IPS-11a (cell line): Measurements from ENCODE around the gene FABP7.

Experiments
- H3K4me3 ChIP-seq: one replicate; pipeline ENCODE4 v1.5.1; 2013; ENCODE audit warnings: low read depth, low read length, control low read depth

The FABP7 gene

DNA sequence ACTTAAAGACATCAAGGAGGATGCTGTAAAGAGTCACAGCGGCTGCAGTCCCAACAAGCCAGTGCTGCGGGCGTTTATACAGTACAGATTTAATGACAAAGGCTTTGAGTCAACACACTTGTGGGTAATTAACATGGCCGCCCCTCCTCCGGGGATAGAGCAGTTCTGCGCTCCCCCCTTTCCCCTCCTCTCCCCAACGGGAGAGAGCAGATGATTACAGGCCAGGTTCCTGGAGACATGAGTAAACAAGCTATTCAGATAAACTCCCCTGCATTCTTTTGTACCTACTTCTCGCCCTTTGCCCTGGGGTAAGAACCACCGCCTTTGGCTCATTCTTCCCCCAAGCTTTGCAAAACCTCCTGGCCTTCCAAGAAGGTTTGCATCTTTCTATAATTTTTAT, 23.6 kb upstream of the FABP7 start:
- no peak overlapping the region for H3K4me3 ChIP-seq

DNA sequence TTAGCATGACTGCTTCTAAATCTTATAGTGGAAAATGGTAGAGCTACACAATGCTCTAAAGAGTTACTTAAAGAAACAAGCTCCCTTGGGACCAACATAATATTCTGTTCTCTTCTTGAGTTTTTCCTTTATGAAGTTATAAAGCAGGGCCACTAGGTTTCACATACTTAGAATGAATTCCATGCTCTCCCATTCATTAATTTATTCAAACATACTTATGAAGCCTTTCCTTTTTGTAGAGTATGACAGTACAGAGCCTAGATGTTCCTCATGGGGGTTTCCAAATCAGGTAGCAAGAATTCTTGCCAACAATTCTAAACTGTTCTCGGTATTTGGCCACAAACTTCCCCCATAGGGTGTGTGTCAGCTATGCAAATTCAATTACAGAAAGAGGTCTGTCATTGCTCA, 20.6 kb upstream of the FABP7 start:
- H3K4me3 ChIP-seq: no peak overlapping the region

DNA sequence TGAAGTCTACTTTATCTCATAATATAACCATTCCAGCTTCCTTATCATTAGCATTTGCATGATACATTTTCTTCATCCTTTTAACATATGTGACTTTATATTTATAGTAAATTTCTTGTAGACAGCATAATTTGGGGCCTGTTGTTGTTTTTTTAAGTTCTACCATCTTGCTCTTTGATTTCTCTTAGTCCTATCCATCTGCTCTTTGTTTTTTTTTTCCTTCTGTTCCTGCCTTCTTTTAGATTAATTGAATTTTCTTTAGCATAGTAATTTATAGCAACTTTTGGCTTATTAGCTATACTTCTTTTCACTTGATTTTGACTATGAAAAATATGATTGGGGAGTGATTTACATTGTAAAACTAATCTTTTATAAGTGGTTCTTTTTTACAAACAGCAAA, 19.2 kb upstream of the FABP7 start:
- no peak overlapping the region for H3K4me3 ChIP-seq

DNA sequence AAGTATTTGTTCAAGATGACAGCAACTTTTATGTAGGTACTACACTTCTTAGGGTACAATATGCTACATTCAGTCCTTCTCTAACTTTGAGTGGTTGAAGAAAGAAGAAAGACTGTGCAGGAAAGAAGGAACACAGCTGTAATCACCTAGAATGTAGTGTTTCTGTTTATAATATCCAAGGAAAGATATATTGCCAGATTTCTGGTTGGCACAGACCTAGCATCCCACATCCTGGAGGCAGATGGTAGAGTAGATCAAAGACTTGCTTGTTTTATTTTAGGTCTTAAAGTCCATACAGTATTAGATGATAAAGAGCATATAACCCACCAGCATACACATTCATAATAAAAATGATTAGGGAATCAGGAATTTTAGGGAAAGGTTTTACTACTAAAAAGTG, 13.3 kb upstream of the FABP7 start:
- H3K4me3 ChIP-seq: no peak overlapping the region

DNA sequence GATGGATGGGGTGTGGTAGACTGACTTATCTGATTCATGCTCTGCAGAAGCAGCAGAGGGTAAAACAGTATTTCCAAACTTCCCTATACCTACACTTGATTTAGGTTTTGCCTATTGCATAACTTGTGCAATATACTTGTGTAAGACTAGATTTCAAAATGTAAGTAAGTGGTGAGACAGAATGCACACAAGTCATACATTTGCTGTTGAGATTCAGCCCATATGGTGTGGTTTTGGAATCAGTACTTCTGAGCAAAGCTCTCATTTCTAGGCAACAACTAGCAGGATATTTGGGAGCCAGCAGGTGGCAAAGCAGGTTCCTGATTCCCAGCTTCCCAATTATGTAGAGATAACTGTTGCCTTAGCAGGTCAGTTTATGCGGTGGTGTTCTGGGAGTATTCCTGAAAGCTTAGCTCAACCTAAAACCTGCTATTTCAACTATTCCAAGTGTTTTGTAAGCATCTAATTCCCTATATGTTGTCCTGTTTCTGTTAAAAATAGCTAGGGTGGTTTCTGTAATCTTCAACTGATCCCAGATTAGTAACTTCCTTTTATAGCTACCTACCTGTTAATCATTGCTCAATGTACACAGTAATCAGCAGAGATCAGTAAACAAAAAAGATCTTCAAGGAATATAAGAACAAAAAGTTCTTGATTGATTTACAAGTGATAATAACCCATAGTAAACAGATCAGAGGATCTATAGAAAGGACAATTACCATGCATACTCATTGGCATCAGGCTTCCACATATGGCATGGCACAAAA, 8.5 kb upstream of the FABP7 start:
- no peak overlapping the region for H3K4me3 ChIP-seq

DNA sequence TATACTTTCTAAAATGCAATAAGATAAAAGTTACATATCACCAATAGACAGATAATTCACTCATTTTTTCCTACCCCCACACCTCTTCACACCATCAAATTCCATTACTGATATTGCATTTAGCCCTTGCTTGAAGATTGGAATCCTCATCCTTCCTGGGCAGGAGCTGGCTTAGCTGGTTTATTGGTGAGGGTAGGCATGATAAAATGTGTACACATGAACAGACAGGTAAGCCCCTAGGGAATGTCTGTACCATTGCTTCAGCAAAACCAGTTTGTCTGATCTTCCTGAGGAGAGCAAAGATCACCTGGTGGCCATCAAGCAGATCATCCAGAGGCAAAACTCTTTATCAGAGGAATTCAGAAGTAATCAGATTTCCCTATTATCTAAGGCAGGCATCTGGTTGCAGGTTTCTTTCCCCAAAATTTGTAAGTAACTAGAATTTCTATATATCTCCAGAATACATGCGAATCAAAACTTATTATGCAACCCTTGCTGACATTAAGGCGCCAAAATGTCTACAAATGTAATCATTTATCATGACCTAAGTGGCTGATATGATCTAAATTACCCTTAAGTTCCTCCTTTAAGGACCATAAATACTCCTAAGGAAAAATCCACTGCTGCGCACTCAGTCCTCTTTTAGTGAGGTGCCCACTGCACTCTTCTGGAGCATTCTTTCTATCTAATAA, 6.6 kb upstream of the FABP7 start:
- H3K4me3 ChIP-seq: no peak overlapping the region

DNA sequence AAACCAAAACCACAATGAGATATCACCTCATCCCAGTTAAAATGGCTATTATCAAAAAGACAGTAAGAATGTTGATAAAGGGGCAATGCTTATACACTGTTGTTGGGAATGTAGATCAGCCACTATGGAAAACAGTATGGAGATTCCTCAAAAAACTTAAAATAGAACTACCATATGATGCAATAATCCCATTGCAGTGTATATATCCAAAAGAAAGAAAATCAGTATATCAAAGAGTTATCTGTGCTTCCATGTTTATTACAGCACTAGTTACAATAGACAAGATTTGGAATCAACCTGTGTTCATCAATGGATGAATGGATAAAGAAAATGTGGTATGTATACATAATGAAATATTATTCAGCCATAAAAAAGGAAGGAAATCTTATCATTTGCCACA, 3.5 kb upstream of the FABP7 start:
- no peak overlapping the region for H3K4me3 ChIP-seq

DNA sequence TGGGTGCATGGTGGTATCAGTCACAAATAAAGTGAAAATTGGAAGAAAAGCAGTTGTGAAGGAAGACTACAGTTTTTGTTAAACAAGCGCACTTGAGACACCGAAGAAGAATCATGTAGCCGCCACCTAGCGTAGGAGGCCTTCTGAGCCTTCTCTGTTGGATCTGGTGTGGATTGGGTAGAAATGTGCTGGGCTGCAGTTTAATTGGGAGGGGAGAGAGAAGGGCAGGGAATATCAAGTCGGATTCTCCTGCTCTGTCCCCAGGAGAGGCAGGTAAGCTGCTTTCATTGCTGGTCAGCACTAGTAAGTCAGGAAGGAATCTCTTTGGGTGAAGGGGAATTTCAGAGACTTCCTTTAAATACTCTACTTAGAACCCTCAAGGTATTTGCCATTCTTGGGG, 1.2 kb upstream of the FABP7 start:
- no peak overlapping the region for H3K4me3 ChIP-seq

DNA sequence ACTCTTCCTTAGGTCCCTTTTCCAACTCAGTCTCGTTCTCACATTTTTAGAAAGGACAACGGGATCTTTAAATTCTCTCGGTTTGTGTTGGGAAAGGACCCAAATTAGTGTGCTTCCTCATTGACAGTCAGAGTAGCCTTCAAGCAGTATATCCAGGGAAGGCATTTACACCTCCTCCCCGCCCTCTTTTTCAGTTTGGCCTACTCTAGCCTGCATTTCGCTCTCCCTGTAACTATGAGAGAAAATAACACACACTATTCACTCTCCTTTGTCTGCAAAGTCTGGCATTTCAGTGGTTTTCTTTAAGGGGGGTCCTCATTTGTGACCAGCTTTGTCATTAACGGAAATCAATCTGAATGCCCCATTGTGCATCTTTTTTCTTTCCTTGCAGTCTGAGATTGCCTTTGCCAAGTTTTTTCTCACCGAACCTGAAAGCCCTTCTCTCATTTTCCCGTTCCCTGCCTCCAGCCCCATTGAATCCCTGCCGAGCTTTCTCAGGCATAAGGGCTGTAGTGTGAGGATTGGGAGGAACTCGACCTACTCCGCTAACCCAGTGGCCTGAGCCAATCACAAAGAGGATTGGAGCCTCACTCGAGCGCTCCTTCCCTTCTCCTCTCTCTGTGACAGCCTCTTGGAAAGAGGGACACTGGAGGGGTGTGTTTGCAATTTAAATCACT, 393 bp upstream of the FABP7 start:
- no peak overlapping the region for H3K4me3 ChIP-seq

DNA sequence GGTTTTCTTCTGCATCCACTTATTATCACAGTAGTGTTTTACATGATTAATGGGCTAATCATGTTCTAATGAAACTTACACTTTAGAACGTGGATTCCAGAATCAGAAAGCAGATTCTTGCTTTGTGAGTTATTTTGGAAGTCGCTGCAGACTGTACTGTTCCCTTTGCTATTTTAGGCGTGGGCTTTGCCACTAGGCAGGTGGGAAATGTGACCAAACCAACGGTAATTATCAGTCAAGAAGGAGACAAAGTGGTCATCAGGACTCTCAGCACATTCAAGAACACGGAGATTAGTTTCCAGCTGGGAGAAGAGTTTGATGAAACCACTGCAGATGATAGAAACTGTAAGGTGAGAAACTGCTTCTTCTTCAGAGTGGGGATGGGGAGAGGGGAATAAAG, 598 bp downstream of the FABP7 start:
- no peak overlapping the region for H3K4me3 ChIP-seq

DNA sequence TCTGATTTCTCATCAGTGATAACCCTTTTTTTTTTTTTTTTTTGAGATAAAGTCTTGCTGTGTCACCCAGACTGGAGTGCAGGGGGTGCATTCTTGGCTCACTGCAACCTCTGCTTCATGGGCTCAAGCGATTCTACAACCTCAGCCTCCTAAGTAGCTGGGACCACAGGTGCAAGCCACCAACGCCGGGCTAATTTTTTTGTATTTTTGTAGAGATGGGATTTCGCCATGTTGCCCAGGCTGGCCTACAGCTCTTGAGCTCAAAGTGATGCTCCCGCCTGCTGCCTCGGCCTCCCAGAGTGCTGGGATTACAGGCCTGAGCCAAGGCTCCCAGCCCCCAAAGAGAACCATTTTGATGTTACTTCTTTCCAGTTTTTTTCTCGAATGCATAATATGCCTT, 2.2 kb downstream of the FABP7 start:
- no peak overlapping the region for H3K4me3 ChIP-seq

DNA sequence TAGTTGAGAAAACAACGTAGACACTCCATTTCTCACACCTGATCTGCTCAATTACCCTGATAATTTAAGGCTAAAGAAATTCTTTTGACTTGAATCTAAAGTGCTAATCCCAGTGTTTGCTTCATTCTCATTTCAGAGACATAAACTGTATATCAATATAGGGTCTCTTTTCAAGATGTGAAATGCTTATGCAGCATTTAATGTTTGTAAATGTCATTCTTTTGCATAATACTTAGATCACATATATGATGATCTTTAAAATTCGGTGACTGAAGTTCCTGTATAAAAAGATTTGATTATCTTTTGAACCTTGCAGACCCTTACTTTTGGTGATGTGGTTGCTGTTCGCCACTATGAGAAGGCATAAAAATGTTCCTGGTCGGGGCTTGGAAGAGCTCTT, 3.9 kb downstream of the FABP7 start:
- H3K4me3 ChIP-seq: no peak overlapping the region

DNA sequence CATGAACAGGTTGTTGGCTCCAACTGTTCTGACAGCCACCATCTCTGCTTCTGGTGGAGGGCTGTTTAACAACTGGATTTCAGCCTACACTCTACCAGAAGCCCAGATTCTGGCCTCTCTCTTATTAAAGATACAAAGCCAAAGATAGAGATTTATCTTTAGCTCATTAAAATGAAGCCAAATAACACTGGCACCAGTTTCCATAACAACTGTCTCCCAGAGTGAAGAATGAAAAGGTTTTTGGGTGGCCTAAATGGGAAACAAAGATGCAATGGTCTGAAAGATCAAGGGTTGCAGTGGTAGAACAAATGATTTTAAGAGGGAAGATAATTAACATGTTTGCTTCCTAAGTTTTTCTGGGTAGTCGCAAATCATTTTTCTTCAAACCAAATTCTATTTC, 6.4 kb downstream of the FABP7 start:
- no peak overlapping the region for H3K4me3 ChIP-seq

DNA sequence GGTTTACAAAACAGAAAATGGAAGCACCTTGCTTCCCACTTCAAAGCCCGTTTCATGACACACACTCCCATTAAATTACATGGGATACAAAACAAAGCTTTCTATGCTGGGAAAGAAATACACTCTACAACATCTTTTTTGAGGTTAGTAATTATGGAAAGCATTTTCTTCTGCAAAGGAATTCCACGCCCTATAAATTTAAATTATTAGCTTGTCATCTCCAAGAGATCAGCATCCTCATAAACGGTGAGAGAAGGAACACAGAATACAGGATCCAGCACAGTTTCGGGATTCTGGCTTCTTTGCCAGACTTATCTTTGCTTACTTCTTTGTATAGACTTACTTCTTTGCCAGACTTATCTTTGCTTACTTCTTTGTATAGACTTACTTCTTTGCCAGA, 8.2 kb downstream of the FABP7 start:
- H3K4me3 ChIP-seq: no peak overlapping the region

DNA sequence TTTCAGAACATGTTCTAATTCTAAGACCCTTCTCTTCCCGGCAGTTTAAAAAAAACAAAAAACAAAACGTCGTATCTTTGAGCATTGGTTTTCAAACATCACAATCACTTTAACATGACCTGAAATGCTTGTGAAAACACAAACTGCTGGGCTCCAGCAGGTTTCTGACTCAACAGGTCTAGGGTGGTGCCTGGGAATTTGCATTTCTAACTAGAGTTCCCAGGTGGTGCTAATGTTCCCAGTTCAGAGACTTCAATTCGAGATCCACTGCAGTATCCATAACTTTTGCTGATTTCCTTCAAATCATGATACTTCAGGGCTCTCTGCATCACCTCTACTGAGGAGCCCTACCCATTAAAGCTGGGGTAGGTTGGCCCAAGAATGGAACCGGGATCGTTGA, 8.7 kb downstream of the FABP7 start:
- no peak overlapping the region for H3K4me3 ChIP-seq

DNA sequence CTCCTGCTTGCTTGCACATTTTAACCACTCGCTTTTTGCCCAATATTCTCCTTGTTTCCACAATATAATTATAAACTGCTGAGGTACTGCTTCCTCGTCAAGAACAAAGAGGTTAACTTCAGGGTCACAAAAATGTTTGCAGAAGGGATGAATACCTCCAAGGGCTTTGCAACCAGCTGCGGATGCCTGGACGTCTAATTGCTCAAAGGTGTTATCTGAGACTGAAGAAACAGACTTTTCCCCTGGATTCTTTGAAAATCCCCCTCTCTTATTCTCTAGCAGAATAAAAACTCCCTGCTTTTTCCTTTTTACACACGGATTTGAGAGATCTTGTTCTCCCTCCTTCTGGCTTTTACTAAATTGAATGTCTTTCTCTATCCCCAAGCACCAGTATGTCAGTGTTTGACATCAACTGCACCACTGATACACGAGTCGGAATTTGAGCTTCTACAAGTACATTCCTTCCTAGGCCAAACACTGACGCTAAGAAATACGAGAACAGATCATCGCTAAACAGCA, 9.2 kb downstream of the FABP7 start:
- peak overlapping the region; percentile 64 for H3K4me3 ChIP-seq

DNA sequence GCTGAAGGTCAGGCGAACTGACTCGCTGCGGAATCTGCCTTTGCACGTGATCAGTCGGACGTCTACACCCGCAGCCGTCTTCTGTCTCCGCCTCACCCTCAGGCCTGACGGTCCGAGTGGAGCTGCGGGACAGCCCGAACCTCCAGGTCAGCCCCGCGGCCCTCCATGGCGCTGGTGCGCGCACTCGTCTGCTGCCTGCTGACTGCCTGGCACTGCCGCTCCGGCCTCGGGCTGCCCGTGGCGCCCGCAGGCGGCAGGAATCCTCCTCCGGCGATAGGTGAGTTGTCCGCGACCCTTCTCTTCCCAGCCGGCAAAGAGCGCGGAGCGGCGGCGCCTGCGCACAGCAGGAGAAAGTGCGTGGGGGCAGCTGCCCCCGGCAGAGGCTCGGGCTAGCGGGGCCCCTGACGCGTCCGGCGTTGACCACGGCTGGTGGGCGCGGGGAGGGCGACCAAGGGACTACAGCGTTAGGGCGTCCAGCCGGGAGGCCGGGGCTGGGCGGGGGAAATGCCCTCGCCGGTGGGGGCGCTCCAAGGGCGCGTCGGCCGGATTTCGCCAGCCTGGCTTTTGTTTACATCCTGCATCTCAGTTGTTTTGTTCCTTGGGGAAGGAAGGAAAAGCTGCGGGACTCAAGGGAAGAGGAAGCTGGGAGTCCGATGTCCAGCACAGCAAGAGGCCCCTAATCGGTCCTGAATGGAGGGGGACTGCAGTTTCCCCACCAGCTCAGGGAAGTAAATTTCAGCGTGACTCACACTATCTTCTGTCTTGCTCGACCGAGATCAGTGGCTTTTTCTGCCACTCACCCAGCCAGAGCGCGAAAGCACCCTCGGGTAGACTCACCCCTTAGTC, 9.9 kb downstream of the FABP7 start, which contains the start of gene SMPDL3A:
Gene SMPDL3A, plus strand, starts transcription at position 77 of the 846 bp plus-strand sequence. Its CDS starts 89 bp downstream, at position 166.
- peak within 1 kb of the TSS; percentile 64 for H3K4me3 ChIP-seq

DNA sequence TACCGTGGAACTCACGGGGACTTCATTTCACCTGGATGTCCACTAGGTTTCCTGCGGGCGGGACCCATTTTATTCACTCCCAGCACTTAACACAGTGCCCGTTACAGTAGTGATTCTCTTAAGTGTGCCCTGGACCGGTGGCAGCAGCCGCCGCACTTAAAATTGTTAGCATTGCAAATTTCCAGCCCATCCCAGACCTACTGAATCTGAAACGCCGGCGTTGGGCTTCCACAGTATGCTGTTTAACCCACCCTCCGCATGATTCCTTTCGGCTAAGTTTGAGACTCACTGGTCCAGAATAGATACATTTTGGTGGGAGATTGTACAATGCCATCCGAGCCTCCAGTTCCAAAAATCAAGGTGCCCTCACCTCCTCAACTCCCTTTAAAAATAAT, 10.5 kb downstream of the FABP7 start:
- H3K4me3 ChIP-seq: peak overlapping the region; percentile 64

DNA sequence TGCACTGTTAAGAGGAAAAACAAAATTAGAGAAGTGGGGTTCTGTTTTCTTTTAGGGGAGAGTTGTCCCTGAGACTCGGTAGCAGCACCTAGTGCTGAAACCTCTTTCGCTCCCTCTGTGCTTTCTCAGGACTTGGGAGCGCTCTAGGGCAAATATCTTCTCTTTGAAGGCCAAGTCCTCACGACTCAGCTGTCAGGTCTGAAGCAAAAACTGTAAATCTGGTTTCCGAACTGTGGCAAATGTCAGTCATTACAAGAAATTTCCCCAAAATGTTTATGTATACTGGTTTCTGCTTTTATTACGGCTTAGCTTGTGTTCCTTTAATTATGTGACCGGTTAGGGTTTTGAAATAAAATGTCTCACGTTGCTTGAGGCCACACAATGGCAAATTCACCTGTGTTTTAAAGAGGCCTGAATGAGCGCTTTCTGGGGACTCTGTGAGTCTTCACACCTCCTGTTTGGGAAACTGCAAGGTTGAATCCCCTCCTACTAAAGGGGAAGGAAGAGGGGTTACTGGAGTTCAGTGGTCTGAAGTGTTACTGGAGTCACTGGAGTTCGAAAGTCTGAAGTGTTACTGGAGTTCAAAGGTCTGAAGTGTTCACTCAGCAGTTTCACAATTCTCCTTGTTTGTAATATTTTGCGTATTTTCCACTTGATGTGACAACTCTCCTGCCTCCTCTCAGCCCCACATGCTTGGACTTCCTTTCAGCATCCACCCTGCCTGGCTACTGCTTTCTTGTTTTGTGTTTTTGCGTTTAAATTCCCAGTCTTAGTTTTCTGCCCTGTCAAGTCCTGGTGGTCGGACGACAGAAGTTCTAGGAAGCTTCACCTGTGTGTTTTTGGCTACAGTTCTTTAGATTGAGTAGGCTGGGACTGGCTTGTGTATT, 11.2 kb downstream of the FABP7 start:
- peak overlapping the region; percentile 64 for H3K4me3 ChIP-seq

DNA sequence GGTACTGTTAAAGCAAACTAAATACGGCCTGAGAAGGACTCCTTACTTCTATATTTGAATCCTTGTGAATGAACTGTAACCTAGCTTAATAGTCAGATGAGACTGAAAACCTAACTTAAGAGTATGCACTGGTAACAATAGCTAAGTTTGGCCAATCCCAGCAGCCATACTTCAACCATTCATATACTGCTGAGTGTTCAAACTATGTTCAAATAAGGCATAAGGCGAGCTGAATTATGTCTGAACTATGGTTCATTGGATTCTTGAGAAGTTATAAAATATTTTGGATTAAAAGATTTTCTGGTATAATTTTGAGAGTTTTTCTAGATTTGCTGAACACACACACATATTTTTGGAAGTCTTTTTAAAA, 11.8 kb downstream of the FABP7 start:
- H3K4me3 ChIP-seq: no peak overlapping the region
